ENCODE data around the gene COL28A1. TPM values are rescaled to one million over a fixed set of nuclear protein-coding genes. Genes with fewer than 3 reads are reported as not detected.

The COL28A1 gene
- total RNA-seq, 3 donors from 2014 or later: 0.08 to 0.10 TPM; not detected in 1

GRCh38 chr7:7369134-7369533, 166.5 kb downstream of the COL28A1 start:
- H3K9me3 Mint-ChIP-seq: no peaks in the 10 kb centered on the region
- no peaks in the 10 kb centered on the region for H3K27me3 Mint-ChIP-seq (ENCODE audit: low read depth)
- H3K4me1 Mint-ChIP-seq (ENCODE audit: low read depth): no peaks in the 10 kb centered on the region
- H3K36me3 Mint-ChIP-seq (ENCODE audit: insufficient read depth): no peaks in the 10 kb centered on the region
- H3K4me3 Mint-ChIP-seq: no peak overlapping the region
- ATAC-seq (peak in 1 of 2 donors; percentile 37), DNase-seq (no peak)

GRCh38 chr7:7354674-7355073, 181.0 kb downstream of the COL28A1 start:
- no peak for DNase-seq
- H3K4me3 Mint-ChIP-seq: no peak overlapping the region
- no peaks in the 10 kb centered on the region for H3K36me3 Mint-ChIP-seq (ENCODE audit: insufficient read depth)
- H3K9me3 Mint-ChIP-seq: no peaks in the 10 kb centered on the region
- no peaks in the 10 kb centered on the region for H3K4me1 Mint-ChIP-seq (ENCODE audit: low read depth)
- H3K27me3 Mint-ChIP-seq (ENCODE audit: low read depth): peaks cover 10% of the 10 kb centered on the region
- ATAC-seq: no peak

GRCh38 chr7:7352845-7353244, 182.8 kb downstream of the COL28A1 start:
- DNase-seq (no peak), ATAC-seq (no peak)
- Mint-ChIP-seq H3K4me3 (no peak overlapping the region), H3K27me3 (ENCODE audit: low read depth) (peaks cover 14% of the 10 kb centered on the region), H3K9me3 (no peaks in the 10 kb centered on the region), H3K4me1 (ENCODE audit: low read depth) (no peaks in the 10 kb centered on the region), H3K36me3 (ENCODE audit: insufficient read depth) (no peaks in the 10 kb centered on the region)

- DNase-seq (no peak), ATAC-seq (no peak)
- Mint-ChIP-seq H3K27me3 (ENCODE audit: low read depth) (peaks cover 15% of the 10 kb centered on the region), H3K9me3 (no peaks in the 10 kb centered on the region), H3K4me1 (ENCODE audit: low read depth) (no peaks in the 10 kb centered on the region), H3K4me3 (no peak overlapping the region), H3K36me3 (ENCODE audit: insufficient read depth) (no peaks in the 10 kb centered on the region)
These were observed 183.8 kb downstream of the COL28A1 start for GRCh38 chr7:7351832-7352231.

DNA sequence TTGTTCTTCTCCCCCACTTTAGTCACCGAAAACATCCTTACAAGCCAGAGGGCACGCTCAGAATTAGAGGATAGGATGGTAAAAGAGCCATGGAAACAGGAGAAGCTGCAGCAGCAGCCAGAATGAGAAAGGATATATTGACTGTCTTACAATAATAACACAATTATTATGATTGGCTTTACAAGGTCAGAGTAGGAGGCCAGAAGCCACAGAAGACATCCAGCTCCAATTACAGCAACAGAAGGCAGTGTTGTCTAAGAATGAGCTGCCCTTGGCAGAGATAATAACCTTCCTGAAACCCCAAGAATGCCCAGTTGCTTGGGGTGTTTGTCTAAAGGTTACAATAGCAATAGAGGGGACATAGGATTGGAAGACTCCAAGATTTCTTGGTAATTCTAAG, 184.5 kb downstream of the COL28A1 start:
- H3K9me3 Mint-ChIP-seq: no peaks in the 10 kb centered on the region
- DNase-seq (no peak), ATAC-seq (no peak)
- no peaks in the 10 kb centered on the region for H3K4me1 Mint-ChIP-seq (ENCODE audit: low read depth)
- no peaks in the 10 kb centered on the region for H3K36me3 Mint-ChIP-seq (ENCODE audit: insufficient read depth)
- H3K27me3 Mint-ChIP-seq (ENCODE audit: low read depth): peaks cover 15% of the 10 kb centered on the region
- no peak overlapping the region for H3K4me3 Mint-ChIP-seq

DNA sequence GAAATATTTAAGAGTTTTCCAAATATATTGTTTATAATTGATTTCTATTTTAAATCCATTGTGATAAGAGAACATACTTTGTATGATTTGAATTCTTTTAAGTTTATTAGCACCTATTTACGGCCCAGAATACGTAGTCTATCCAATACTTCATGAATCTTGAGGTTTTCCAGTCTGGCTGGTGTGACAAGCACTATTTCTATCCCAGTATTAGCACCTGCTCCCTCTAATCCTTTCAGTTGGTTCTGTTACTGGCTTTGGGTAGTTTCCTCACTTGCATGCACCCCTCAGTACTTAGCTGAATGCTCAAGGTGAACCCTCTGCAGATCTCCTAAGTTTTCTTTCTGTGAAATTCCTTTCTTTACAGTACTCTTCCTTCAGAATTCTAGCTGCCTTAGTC, 186.5 kb downstream of the COL28A1 start:
- peaks cover 21% of the 10 kb centered on the region for H3K27me3 Mint-ChIP-seq (ENCODE audit: low read depth)
- no peaks in the 10 kb centered on the region for H3K36me3 Mint-ChIP-seq (ENCODE audit: insufficient read depth)
- DNase-seq (no peak), ATAC-seq (no peak)
- no peak overlapping the region for H3K4me3 Mint-ChIP-seq
- no peaks in the 10 kb centered on the region for H3K9me3 Mint-ChIP-seq
- H3K4me1 Mint-ChIP-seq (ENCODE audit: low read depth): no peaks in the 10 kb centered on the region

DNA sequence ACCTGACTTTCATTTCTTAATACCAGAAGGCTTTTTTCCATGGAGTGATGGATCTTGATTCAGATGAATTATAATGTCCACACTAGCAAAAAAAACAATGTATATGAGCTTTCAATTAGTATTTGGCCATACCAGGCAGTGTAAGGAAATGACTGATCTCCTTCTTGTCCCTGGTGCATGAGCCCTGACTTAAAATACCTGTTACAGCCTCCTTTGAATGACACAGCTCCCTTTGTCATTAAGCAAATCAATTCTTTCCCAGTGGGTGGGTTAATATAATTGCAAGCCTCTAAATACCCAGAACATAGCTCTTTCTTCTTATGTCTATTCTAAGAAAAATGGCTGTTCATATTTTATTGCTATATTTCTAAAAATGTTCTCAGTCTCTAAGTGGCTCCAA, 188.6 kb downstream of the COL28A1 start:
- ATAC-seq (no peak), DNase-seq (no peak)
- Mint-ChIP-seq H3K36me3 (ENCODE audit: insufficient read depth) (no peaks in the 10 kb centered on the region), H3K9me3 (no peaks in the 10 kb centered on the region), H3K4me1 (ENCODE audit: low read depth) (no peaks in the 10 kb centered on the region), H3K27me3 (ENCODE audit: low read depth) (peaks cover 14% of the 10 kb centered on the region), H3K4me3 (no peak overlapping the region)

DNA sequence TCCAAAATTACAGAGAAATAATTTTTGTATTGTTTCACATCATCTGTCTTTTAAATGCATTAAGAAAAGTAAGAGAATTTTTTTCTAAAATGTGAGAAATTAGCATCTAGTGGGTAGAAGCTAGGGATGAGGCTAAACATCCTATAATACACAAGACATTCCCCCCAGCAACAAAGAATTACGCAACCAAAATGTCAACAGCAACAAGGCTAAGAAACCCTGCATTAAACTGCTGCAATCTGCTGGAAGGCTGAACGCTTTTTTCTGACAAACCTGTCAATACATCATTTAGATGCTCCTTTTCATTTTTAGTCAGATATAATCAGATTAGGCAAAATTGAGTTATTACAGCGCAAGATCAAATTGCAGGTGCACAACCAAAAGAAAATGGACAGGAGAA, 191.1 kb downstream of the COL28A1 start:
- no peak for DNase-seq
- H3K4me1 Mint-ChIP-seq (ENCODE audit: low read depth): no peaks in the 10 kb centered on the region
- H3K27me3 Mint-ChIP-seq (ENCODE audit: low read depth): peaks cover 11% of the 10 kb centered on the region
- H3K4me3 Mint-ChIP-seq: no peak overlapping the region
- H3K9me3 Mint-ChIP-seq: no peaks in the 10 kb centered on the region
- ATAC-seq: no peak
- no peaks in the 10 kb centered on the region for H3K36me3 Mint-ChIP-seq (ENCODE audit: insufficient read depth)

DNA sequence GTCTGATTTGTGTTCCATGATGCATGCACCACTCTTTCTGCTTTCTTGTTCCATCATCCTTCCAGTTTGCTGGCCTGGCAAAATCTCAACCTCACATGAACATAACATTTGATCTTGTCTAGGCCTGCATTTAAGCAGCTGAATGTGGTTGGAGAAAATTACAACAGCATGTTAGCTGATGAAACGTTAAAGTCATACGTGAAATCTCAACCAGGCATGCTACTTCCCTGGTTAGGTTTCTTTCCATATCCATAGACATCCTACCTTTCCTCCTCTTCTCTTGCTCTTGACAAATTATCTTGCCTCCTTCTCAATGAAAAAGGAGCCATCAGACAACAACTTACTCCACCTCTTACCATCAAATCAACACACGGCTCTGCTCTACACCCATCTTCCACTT, 199.8 kb downstream of the COL28A1 start:
- H3K36me3 Mint-ChIP-seq (ENCODE audit: insufficient read depth): no peaks in the 10 kb centered on the region
- H3K4me3 Mint-ChIP-seq: no peak overlapping the region
- no peak for DNase-seq
- no peak for ATAC-seq
- peaks cover 6% of the 10 kb centered on the region for H3K4me1 Mint-ChIP-seq (ENCODE audit: low read depth)
- peaks cover under 1% of the 10 kb centered on the region for H3K27me3 Mint-ChIP-seq (ENCODE audit: low read depth)
- H3K9me3 Mint-ChIP-seq: no peaks in the 10 kb centered on the region

DNA sequence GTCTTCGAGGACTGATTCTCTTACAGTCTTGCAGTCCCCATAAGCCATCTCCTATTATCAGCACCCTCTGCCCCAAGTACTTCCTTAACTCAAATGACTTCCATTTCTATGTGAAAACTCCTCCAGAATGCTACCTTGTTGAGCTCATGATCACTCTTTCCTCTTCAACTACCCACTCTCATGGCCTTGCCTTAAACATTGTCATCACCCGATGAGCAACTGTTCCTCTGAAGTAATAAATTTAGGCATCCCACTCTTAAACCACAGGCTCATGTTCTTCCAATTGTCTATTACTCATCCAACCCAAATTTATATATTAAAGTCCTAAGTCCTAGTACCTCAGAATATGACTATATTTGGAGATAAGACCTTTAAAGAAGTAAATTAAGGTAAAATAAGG, 200.5 kb downstream of the COL28A1 start:
- H3K4me3 Mint-ChIP-seq: no peak overlapping the region
- H3K4me1 Mint-ChIP-seq (ENCODE audit: low read depth): peaks cover 6% of the 10 kb centered on the region
- peak; percentile 46 to 51 for ATAC-seq
- peaks cover 7% of the 10 kb centered on the region for H3K27me3 Mint-ChIP-seq (ENCODE audit: low read depth)
- no peak for DNase-seq
- H3K9me3 Mint-ChIP-seq: no peaks in the 10 kb centered on the region
- H3K36me3 Mint-ChIP-seq (ENCODE audit: insufficient read depth): no peaks in the 10 kb centered on the region

DNA sequence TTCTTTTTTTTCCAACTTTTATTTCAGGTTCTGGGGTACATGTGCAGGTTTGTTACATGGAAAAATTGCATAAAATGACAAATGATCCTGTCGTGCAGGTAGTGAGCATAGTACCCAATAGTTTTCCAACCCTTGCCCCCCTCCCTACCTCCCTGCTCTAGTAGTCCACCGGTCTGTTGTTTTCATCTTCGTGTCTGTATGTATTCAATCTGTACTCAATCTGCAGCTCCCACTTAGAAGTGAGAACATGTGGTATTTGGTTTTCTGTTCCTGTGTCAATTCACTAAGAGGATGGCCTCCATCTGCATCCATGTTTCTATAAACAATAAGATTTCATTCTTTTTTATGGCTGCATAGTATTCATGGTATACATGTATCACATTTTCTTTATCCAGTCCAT, 202.1 kb downstream of the COL28A1 start:
- Mint-ChIP-seq H3K9me3 (no peaks in the 10 kb centered on the region), H3K4me1 (ENCODE audit: low read depth) (peaks cover 6% of the 10 kb centered on the region), H3K4me3 (no peak overlapping the region), H3K27me3 (ENCODE audit: low read depth) (peaks cover 7% of the 10 kb centered on the region), H3K36me3 (ENCODE audit: insufficient read depth) (no peaks in the 10 kb centered on the region)
- ATAC-seq (no peak), DNase-seq (no peak)

DNA sequence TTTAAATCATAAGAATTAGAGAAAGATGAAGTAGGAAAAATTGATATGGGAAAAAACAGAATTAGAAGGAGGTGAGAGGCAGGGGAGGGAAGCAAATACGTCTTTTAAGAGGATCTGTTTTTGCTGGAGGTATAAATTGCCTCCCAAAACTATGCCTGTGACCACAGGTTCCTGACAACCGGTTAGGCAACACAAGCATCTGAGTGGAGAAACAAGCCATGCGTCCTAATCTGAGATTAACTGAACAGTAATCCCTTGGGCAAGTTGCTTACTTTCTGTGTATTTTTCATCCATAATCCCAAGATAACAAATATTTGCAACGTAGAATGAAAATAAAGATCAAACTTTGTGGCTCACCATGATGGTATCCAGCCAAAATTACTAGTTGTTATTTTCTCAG, 204.2 kb downstream of the COL28A1 start:
- Mint-ChIP-seq H3K27me3 (ENCODE audit: low read depth) (peaks cover 7% of the 10 kb centered on the region), H3K36me3 (ENCODE audit: insufficient read depth) (no peaks in the 10 kb centered on the region), H3K4me1 (ENCODE audit: low read depth) (peaks cover 6% of the 10 kb centered on the region), H3K4me3 (no peak overlapping the region), H3K9me3 (no peaks in the 10 kb centered on the region)
- DNase-seq (no peak), ATAC-seq (no peak)

- H3K27me3 Mint-ChIP-seq (ENCODE audit: low read depth): peaks cover 7% of the 10 kb centered on the region
- H3K4me3 Mint-ChIP-seq: no peak overlapping the region
- H3K36me3 Mint-ChIP-seq (ENCODE audit: insufficient read depth): no peaks in the 10 kb centered on the region
- DNase-seq: no peak
- peaks cover 6% of the 10 kb centered on the region for H3K4me1 Mint-ChIP-seq (ENCODE audit: low read depth)
- no peak for ATAC-seq
- no peaks in the 10 kb centered on the region for H3K9me3 Mint-ChIP-seq
These were observed 204.7 kb downstream of the COL28A1 start for GRCh38 chr7:7330997-7331396.

DNA sequence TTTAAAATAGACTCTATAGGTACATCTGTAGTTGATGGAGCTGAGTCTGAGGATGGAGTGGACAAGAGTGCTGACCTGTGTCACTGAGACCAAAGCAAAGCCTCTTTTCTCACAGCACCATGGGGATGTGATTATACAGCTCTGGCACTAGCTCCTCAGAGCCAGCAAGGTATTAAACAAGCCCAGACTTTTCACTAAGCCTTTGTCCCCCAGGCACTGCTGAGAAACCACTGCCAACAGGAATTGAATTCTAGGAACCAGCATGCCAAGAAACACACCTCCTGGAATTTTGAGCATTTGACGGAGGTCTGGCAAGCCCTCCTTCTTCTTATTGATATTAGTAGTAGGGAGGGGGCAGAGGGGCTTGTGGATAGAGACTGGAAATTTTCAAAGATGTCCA, 206.3 kb downstream of the COL28A1 start:
- no peaks in the 10 kb centered on the region for H3K36me3 Mint-ChIP-seq (ENCODE audit: insufficient read depth)
- H3K4me3 Mint-ChIP-seq: no peak overlapping the region
- ATAC-seq (no peak), DNase-seq (no peak)
- H3K9me3 Mint-ChIP-seq: no peaks in the 10 kb centered on the region
- H3K4me1 Mint-ChIP-seq (ENCODE audit: low read depth): peaks cover 3% of the 10 kb centered on the region
- H3K27me3 Mint-ChIP-seq (ENCODE audit: low read depth): peaks cover 11% of the 10 kb centered on the region

DNA sequence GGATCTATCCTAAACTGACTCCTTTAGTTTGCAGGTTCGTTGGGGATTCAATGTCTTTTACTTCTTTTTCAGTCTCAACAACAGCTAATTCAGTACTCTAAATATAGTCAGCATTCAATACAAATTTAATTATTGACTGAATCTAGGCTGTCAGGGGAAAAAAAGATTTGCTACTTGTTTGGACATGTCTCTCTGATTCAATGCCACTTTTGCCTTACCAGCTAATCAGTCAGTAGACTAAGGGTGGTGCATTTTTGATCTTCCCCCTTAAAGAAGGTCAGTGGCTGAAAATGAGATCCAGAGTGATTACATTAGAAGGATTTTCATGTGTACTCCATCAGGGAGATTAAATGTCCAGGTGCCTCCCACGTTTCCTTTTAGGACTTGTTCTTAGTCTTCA, 208.2 kb downstream of the COL28A1 start:
- Mint-ChIP-seq H3K4me3 (no peak overlapping the region), H3K4me1 (ENCODE audit: low read depth) (no peaks in the 10 kb centered on the region), H3K9me3 (no peaks in the 10 kb centered on the region), H3K36me3 (ENCODE audit: insufficient read depth) (no peaks in the 10 kb centered on the region), H3K27me3 (ENCODE audit: low read depth) (peaks cover 11% of the 10 kb centered on the region)
- DNase-seq (no peak), ATAC-seq (no peak)

GRCh38 chr7:7324698-7325097, 211.0 kb downstream of the COL28A1 start:
- Mint-ChIP-seq H3K4me3 (no peak overlapping the region), H3K27me3 (ENCODE audit: low read depth) (peaks cover 4% of the 10 kb centered on the region), H3K4me1 (ENCODE audit: low read depth) (no peaks in the 10 kb centered on the region), H3K36me3 (ENCODE audit: insufficient read depth) (no peaks in the 10 kb centered on the region), H3K9me3 (no peaks in the 10 kb centered on the region)
- no peak for DNase-seq
- ATAC-seq: no peak

All from activated T-cell treated with anti-CD3 and anti-CD28 coated beads, Interleukin-2, amount 50 U/mL, for 4 hours (primary cell).